Panc1 (cell line): ENCODE results near the gene S100P. TPM values are rescaled to one million over a fixed set of nuclear protein-coding genes. Genes with fewer than 3 reads are reported as not detected.

ENCODE experiments used
- ATAC-seq: fragments of 200-7000 bp; cut with Tn5 transposase; 2 replicates; pipeline ENCODE4 v1.9.1; 2020; ENCODE audit warnings: mild to moderate bottlenecking, moderate library complexity
- BruUV-seq: library from RNA; stranded (reverse); fragments of 400-500 nt; replicated peaks from 2 replicates; lab custom pipeline; 2021; lab: Mats Ljungman, UMichigan
- CTCF ChIA-PET: fragments of 300-600 bp; sonication (Branson Sonifier 250); formaldehyde crosslinking; loops from one replicate; lab custom pipeline; 2022; ENCODE audit warnings: antibody characterized with exemption; lab: Charles Lee
- POLR2A ChIA-PET: fragments of 300-600 bp; sonication (Branson Sonifier 250); formaldehyde crosslinking; loops from one replicate; lab custom pipeline; 2022; ENCODE audit warnings: antibody characterized with exemption; lab: Charles Lee
- DNase-seq: peaks from one replicate; pipeline ENCODE4 v3.0.0-alpha.2; 2010; ENCODE audit warnings: low read depth, low spot score
- H3K27ac ChIP-seq: 2 replicates; pipeline ENCODE4 v1.5.1; 2011; ENCODE audit warnings: mild to moderate bottlenecking, low read length, inconsistent platforms
- H3K27me3 ChIP-seq: fragments of 200-500 bp; sonication (Bioruptor generic); 2 replicates; pipeline ENCODE4 v1.6.0; 2014; ENCODE audit warnings: low read length, inconsistent platforms; ENCODE audit not compliant: control insufficient read depth, insufficient read depth
- H3K36me3 ChIP-seq: fragments of 200-500 bp; sonication (Bioruptor generic); 2 replicates; pipeline ENCODE4 v1.5.1; 2014; ENCODE audit warnings: inconsistent platforms, mild to moderate bottlenecking, low read length, moderate library complexity; ENCODE audit not compliant: control insufficient read depth, insufficient read depth
- H3K4me1 ChIP-seq: 2 replicates; pipeline ENCODE4 v1.5.1; 2011; ENCODE audit warnings: inconsistent platforms, mild to moderate bottlenecking, low read length, moderate library complexity; ENCODE audit not compliant: control insufficient read depth, insufficient read depth
- H3K4me3 ChIP-seq, 2 experiments: 2 replicates each; pipeline ENCODE4 v1.5.1; 2011 to 2012; ENCODE audit warnings: low read depth in 2 of 2, low read length in 2 of 2, mild to moderate bottlenecking in 2 of 2, inconsistent platforms in 1 of 2, moderate library complexity in 1 of 2
- H3K9me3 ChIP-seq: fragments of 200-500 bp; sonication (Bioruptor generic); 2 replicates; pipeline ENCODE4 v1.5.1; 2014; ENCODE audit warnings: low read depth, mild to moderate bottlenecking, inconsistent platforms, low read length, moderate library complexity; ENCODE audit not compliant: control insufficient read depth, insufficient read depth
- POLR2AphosphoS5 ChIP-seq: IDR thresholded peaks from 2 replicates; pipeline ENCODE4 v1.6.1; 2012; ENCODE audit warnings: mild to moderate bottlenecking, low read depth, low read length, moderate library complexity
- SIN3A ChIP-seq: IDR thresholded peaks from 2 replicates; pipeline ENCODE4 v1.6.1; 2012; ENCODE audit warnings: low read depth, mild to moderate bottlenecking, low read length, moderate library complexity, borderline replicate concordance; ENCODE audit not compliant: insufficient read depth
- TCF7L2 ChIP-seq: IDR thresholded peaks from 2 replicates; pipeline ENCODE4 v1.6.1; 2011; ENCODE audit warnings: mild to moderate bottlenecking, low read depth, low read length, inconsistent platforms
- in situ Hi-C: cut with HindIII; loops from 2 replicates; pipeline ENCODE4 v1.10.0; 2016; ENCODE audit warnings: low sequenced_read_pairs, low pct_unique_long_range_greater_than_20kb
- intact Hi-C: fragments of 100-400 bp; cut with micrococcal nuclease; formaldehyde crosslinking; loops from one replicate; pipeline ENCODE4 v1.10.0; 2022; ENCODE audit not compliant: unreplicated experiment
- total RNA-seq: library from RNA; stranded (reverse); gene quantifications from one replicate; pipeline ENCODE4 v1.2.1, GENCODE V29; 2021; ENCODE audit not compliant: unreplicated experiment
- TF ChIP-seq, protein P1 (sequence below), 2 experiments: IDR thresholded peaks; 2 replicates each; pipeline ENCODE4 v1.6.1; 2011 to 2012; ENCODE audit warnings: low read depth in 2 of 2, control low read depth in 1 of 2, low read length in 1 of 2, mild to moderate bottlenecking in 1 of 2, moderate library complexity in 1 of 2; ENCODE audit not compliant: insufficient read depth in 1 of 2
- TF ChIP-seq, protein P2 (sequence below): fragments of 450-650 bp; IDR thresholded peaks from 2 replicates; pipeline ENCODE4 v1.5.1; 2017; ENCODE audit warnings: mild to moderate bottlenecking

S100P gene
- total RNA-seq, 1 experiment from 2014 or later, result 2.3 TPM

DNA sequence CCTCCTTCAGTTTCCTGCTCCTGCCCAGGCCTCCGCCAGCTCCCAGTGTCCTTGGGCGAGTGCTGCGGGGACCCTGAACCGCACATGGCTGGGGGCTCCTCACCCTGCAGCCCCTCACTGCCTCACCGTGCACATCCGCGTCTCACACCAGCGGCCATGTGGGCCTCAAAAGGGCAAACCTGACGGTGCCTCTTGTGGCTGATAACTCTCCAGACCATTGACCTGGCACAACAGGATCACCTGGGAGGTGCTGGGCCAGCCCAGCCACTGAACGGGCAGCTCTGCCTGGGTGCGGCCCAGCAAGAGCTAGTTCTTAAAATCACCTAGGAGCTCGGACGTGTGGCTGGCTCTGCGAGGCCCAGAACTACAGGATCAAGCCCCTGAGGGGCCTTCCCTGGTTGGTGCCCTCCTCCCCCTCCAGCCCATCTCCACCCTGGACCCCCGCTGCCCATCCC, 4.1 kb upstream of the S100P start:
- CTCF ChIA-PET, result interaction anchor here (0.5 to 1.3 kb wide), 2 partner anchors 15 to 28 kb away, joined by 3 to 5 read pairs; no protein-coding TSS in a partner anchor
- in situ Hi-C loops, result no loop called here
- Histone ChIP-seq H3K4me3 (no peak overlapping the region), H3K27me3 (no peaks in the 10 kb centered on the region), H3K9me3 (no peaks in the 10 kb centered on the region), H3K27ac (peak overlapping the region; percentile 78), H3K4me1 (peaks cover 41% of the 10 kb centered on the region), H3K36me3 (no peaks in the 10 kb centered on the region)
- BruUV-seq, result no TSS peak
- TF ChIP-seq TCF7L2 (no peak), POLR2AphosphoS5 (no peak), SIN3A (no peak)
- TF ChIP-seq, protein P1, sequence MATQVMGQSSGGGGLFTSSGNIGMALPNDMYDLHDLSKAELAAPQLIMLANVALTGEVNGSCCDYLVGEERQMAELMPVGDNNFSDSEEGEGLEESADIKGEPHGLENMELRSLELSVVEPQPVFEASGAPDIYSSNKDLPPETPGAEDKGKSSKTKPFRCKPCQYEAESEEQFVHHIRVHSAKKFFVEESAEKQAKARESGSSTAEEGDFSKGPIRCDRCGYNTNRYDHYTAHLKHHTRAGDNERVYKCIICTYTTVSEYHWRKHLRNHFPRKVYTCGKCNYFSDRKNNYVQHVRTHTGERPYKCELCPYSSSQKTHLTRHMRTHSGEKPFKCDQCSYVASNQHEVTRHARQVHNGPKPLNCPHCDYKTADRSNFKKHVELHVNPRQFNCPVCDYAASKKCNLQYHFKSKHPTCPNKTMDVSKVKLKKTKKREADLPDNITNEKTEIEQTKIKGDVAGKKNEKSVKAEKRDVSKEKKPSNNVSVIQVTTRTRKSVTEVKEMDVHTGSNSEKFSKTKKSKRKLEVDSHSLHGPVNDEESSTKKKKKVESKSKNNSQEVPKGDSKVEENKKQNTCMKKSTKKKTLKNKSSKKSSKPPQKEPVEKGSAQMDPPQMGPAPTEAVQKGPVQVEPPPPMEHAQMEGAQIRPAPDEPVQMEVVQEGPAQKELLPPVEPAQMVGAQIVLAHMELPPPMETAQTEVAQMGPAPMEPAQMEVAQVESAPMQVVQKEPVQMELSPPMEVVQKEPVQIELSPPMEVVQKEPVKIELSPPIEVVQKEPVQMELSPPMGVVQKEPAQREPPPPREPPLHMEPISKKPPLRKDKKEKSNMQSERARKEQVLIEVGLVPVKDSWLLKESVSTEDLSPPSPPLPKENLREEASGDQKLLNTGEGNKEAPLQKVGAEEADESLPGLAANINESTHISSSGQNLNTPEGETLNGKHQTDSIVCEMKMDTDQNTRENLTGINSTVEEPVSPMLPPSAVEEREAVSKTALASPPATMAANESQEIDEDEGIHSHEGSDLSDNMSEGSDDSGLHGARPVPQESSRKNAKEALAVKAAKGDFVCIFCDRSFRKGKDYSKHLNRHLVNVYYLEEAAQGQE (IDR thresholded peaks at IDR 0.05; ENCODE audit: insufficient read depth in 1 of 2, low read depth in 2 of 2, low read length in 1 of 2), result no peak
- TF ChIP-seq, protein P2, sequence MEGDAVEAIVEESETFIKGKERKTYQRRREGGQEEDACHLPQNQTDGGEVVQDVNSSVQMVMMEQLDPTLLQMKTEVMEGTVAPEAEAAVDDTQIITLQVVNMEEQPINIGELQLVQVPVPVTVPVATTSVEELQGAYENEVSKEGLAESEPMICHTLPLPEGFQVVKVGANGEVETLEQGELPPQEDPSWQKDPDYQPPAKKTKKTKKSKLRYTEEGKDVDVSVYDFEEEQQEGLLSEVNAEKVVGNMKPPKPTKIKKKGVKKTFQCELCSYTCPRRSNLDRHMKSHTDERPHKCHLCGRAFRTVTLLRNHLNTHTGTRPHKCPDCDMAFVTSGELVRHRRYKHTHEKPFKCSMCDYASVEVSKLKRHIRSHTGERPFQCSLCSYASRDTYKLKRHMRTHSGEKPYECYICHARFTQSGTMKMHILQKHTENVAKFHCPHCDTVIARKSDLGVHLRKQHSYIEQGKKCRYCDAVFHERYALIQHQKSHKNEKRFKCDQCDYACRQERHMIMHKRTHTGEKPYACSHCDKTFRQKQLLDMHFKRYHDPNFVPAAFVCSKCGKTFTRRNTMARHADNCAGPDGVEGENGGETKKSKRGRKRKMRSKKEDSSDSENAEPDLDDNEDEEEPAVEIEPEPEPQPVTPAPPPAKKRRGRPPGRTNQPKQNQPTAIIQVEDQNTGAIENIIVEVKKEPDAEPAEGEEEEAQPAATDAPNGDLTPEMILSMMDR, result no peak
- POLR2A ChIA-PET, result no interaction called here
- DNase-seq (no peak), ATAC-seq (peak; percentile 51)
- intact Hi-C loops, result no loop called here

DNA sequence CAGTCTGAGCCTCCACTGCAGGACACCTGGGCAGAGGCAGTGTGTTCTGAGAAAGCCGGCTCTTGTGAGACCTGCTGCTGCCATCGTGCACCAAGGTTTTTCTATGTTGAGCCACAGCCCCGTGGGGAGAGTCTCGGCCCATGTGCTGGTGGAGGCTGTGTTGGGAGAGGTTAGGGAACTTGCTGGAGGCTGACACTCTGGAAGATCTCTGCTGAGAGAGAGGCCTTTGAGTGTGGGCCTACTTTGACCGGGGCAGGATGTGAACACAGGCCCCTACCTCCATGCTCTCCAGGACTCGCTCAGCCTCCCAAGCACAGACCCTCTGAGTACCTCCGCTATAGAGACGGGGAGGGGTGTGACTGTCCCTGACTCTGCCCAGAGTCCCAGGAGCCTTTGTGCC, 1.3 kb upstream of the S100P start:
- intact Hi-C loops (no loop called here), in situ Hi-C loops (no loop called here)
- BruUV-seq, result no TSS peak
- Histone ChIP-seq H3K4me1 (peaks cover 60% of the 10 kb centered on the region), H3K27ac (0 out of 2 replicates have a peak overlapping the region, but pooled peaks have one; percentile 29), H3K27me3 (no peaks in the 10 kb centered on the region), H3K36me3 (no peaks in the 10 kb centered on the region), H3K9me3 (no peaks in the 10 kb centered on the region), H3K4me3 (no peak overlapping the region)
- ChIA-PET POLR2A (no interaction called here), CTCF (no interaction called here)
- DNase-seq, result no peak
- no peak for ATAC-seq
- TF ChIP-seq, protein P2, result no peak
- TF ChIP-seq TCF7L2 (no peak), POLR2AphosphoS5 (no peak), SIN3A (no peak)
- TF ChIP-seq, protein P1 (IDR thresholded peaks at IDR 0.05; ENCODE audit: insufficient read depth in 1 of 2, low read depth in 2 of 2, low read length in 1 of 2), result no peak
